GM18868 (cell line): ENCODE data around the gene SCMH1.

Experiments used
- ATAC-seq: cut with Tn5 transposase; IDR thresholded peaks from one replicate; pipeline ENCODE4 v1.9.1; 2021; ENCODE audit warnings: mild to moderate bottlenecking, moderate library complexity; ENCODE audit not compliant: unreplicated experiment

The SCMH1 gene

DNA sequence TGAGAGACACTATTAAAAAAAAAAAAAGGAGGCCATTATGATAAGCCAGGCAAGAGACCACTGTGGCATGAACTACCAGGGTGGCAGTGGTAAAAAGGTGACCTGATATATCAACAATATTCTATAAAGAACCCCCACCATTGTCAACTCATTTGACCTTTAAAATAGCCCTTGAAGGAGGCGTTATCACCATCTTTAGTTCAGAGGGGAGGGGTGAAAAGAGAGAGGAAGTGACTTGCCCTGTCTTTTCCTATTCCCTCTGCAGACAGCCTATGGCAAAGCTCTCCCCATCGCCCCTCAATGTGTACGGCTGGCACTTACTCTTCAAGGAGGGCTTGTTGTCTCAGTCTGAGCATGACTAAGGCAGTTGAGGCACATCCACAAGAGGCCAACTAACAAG is 208.8 kb downstream of the SCMH1 start:
- no peak for ATAC-seq

DNA sequence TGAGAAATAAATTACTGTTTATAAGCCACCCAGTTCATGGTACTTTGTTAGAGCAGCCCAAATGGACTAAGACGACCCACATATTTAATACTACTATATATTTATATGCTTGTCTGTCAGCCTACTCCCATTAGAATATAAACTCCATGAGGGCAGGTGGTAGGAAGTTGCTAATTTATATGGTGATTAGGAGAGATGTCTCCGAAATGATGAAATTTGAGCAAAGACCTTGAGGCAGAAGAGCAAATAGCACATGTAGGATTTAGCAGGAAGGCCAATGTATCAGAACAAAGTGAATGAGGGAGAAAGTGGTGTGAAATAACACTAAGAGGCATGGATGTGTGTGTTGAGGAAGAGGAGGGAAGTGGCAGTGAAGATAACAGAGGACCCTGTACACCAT is 210.0 kb downstream of the SCMH1 start:
- ATAC-seq, result no peak

DNA sequence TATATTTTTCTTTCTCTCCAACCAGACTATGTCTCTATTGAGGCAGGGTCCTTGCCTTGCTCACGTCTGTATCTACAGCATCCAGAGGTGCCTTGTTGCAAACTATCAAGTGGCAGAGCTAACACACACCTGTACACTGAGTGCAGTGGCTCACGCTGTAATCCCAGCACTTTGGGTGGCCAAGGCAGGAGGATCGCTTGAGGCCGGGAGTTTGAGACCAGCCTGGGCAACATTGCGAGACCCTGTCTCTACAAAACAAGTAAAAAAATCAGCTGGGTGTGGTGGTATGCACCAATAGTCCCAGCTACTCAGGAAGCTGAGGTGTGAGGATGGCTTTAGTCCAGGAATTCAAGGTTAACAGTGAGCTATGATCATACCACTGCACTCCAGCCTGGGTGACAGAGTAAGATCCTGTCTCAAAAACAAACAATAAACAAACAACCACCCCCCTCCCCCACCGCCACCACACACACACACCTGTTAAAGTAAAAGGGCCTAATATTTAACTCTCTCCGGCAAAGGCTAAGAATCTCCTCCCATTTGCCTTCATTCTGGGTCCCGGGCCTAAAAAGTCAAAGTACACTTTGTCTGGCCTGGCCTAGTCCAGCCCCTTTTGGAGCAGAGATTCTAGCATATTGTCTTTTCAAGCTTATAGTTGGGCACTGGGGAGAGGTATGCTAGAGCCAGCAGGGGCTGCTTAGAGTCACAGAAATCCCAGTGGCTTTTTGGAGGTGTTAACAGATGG is 211.1 kb downstream of the SCMH1 start:
- ATAC-seq, result no peak

GRCh38 chr1:41028034-41028642 is 214.0 kb downstream of the SCMH1 start:
- no peak for ATAC-seq

GRCh38 chr1:41025979-41026819 is 215.9 kb downstream of the SCMH1 start:
- ATAC-seq, result no peak

DNA sequence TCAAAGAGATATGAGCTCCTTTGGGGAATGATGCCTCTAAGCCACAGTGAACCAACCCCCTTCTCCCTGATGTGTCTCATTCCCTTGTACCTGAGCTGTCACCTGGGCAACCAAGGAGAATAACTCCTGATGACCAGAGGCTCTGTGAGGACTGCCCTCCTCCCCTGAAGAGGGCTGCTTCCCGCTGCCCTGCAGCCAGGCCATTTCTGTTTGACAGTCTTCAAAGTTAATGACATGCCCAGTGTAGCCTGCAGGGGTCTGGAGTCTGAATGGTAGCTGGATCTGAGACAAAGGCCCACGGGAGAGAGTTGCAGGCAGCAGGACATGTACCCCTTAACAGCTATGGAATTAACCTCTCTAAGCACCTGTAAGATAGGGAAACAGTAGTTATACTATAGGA is 217.2 kb downstream of the SCMH1 start:
- no peak for ATAC-seq

- no peak for ATAC-seq
These were observed 218.7 kb downstream of the SCMH1 start for GRCh38 chr1:41023279-41023990.

DNA sequence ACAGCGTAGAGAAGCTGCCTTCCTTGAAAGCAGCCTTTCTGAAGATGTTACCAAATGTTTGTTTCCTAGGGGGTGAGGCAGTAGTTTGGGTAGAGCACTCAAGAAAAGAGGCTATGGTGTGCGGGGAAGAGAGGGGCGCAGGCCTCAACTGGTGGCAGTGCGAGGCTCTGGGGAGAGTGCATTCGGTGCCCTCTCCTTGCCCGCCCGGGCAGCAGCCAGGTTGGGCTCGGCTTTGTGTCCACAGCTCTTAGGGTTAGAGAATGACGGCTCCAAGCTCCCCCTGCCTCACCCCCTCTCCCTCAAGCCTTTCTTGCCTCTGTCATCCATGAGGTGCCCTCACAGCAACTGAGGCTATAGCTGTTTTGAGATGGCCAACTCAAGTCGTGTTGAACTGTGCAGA is 219.7 kb downstream of the SCMH1 start:
- no peak for ATAC-seq

GRCh38 chr1:41021526-41022308 is 220.4 kb downstream of the SCMH1 start, which contains the start of gene SLFNL1:
SLFNL1 (minus strand) TSS chr1:41021725; CDS start chr1:41020660, 1,065 bp downstream.
- ATAC-seq, result no peak

- ATAC-seq, result no peak
These were observed 221.5 kb downstream of the SCMH1 start for GRCh38 chr1:41020654-41021053.

GRCh38 chr1:41020109-41020576 is 222.0 kb downstream of the SCMH1 start:
- no peak for ATAC-seq

- ATAC-seq, result no peak
These were observed 222.8 kb downstream of the SCMH1 start for GRCh38 chr1:41019353-41019745.

GRCh38 chr1:41018018-41018410 is 224.1 kb downstream of the SCMH1 start:
- ATAC-seq, result no peak

- no peak for ATAC-seq
These were observed 224.7 kb downstream of the SCMH1 start for GRCh38 chr1:41017141-41018017.

DNA sequence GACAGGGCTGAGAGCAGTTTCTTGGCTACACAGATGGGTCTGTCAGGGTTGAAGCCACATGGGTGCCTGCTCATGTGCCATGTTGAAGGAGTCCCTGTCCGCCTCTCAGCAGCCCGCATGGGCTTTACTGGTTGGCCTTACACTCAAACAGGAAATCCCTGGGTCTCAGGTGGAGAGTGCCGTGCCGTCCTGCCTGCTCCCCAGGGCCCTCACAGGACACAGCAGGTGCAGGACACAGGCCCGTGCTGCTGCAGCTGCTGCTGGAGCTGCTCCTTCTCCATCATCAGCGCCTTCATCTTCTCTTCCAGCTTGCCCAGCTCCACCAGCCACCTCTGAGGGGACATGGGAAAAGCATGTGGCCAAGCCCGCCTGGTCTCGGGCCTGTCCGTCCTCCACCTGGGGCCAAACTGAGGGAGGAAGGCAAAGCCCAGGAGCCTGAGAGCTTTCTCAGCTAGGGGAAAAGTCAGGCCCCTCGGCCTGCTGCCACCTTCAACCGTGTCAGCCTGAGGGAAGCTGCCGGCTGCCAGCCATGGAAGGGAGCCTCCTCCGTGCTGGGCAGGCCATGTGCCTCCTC is 226.1 kb downstream of the SCMH1 start:
- ATAC-seq, result no peak

DNA sequence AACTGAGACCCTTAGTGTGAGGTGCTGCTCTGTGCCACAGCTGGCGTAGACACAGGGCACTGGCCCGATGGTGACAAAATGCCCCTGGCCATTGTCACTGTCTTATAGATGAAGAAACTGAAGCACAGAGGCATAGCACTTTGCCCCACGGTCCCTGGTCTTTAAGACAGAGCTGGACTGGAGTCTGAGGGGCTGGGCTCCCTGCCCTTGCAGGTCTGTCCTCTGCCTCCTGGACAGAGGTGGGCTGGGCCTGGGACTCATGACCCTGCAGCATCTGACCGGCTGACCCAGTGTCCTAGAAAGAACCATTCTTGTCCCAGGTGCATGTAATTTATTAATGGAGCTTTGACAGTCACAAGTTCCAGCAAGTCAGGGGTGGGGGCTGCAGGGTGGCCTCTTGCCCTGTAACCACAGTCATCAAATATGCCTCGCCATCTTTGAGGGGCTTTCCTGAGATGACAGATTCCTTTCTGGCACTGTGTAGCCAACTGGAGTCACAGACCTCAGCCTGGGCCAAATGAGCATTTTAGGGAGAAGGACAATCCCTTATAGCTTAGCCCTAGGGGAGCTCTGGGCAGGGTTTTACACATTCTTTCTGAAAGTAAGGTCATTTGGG is 226.7 kb downstream of the SCMH1 start:
- no peak for ATAC-seq

DNA sequence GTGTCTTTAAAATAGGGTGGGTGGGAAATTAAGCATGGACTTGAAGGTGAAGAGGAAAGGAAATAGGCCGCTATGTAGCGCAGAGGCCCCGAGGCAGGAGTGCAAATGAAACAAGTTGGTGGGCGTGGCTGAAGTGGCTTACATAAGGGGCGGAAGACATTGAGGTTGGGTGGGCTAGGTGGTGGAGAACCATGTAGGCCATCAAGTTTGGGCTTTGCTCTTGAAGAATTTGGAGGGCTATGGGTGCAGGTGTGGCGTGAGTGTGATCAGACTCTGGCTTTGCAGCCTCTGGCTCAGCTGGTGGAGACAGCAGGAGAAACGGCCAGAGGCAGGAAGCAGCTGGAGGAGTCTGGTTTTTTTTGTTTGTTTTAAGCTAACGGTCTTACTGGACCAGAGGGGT is 227.2 kb downstream of the SCMH1 start:
- no peak for ATAC-seq

- ATAC-seq, result no peak
These were observed 228.3 kb downstream of the SCMH1 start for GRCh38 chr1:41013796-41014195.
